Measurements from ENCODE around the gene EPHB1.
"Not testable (repeated sequence)": the region's sequence is repeated elsewhere in the genome, so short reads cannot be mapped to it uniquely, and the experiment has no call there.

EPHB1 gene

DNA sequence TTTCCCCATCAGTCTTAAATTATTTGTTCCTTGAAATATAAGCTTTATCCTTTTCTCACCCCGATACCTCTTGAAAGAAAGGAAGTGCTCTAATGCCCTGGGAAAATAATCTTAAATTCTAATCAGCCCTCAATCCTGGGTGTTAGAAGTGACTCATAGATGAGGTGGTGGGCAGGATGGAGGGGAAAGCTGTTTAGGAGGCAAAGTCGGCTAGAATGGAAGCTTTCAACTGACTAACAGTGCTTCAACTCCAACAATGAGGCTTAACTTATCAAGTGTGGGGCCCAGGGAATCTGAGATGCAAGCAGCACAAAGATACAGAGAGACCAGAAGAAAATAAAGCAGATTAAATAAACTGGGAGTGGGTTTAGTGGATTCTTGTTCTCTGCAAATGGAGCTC lies 175.8 kb downstream of the EPHB1 start:
- no peak for DNase-seq

DNA sequence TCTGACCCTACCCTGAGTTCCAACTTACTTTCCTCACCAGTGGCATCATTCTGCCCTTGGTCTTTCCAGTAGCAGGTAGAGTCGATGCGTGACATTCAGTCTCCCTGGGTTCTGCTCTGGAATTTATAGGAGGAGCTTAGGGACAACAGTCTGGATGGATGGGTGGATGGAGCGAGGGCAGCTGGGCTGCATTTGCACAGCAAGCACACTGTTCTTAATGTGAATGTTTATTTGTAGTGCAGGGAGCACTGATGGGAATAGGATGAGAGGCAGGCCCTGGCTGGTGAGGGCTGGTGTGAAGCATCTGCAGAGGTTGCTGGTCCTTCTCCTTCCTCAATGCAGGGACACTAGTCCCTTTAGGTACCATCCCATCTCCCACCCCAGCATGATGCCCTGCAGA lies 176.2 kb downstream of the EPHB1 start:
- DNase-seq = no peak

- DNase-seq = not testable (repeated sequence)
Measured at GRCh38 chr3:134971907-134972306, 176.8 kb downstream of the EPHB1 start.

DNA sequence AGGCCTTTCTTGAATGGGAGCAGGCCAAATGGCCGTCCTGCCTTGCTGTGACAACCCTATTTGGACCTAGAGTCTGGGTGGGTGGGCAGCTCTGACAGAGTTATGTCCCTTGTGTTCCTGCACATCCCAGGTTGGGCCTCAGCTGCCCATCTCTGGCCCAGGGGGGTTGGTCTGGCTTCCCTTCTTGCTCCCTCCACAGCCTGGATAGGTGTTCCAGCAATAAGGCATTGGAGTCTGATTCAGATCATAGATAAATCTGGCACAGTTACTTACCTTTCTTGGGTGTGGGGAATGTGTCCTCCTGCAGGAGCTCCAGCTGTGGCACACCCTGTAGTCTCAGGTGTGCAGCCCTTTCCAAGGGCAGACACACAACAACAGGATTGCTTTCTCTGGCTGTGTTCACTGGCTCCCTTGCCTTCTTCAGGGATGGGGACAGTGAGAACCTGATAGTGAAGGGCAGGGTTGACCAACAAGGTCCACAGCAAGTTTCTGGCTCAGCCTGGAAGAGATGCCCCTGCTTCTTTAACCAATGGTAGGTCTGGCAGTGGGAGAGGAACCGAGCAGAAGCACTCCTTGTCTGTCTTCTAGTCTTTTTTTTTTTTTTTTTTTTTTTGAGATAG lies 177.9 kb downstream of the EPHB1 start:
- DNase-seq = no peak

DNA sequence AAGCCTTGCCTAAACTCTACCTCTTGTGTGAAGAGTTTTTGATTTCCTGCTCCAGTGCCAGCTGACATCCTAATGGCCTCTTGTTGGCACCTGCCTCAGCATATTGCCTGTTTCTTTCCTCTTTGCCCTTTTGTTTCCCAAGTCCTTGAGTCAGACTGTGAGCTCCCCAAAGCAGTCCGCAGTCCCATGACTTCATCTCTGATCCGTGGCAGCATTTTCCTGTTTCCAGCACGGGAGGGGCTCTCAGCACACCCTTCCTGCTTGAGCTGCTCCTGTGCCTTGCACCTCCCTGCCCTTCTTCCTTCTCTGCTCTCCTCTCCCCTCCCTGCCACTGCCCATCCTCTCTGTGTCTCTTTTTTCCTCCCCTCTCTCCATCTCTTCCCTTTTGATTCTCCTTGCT lies 179.6 kb downstream of the EPHB1 start:
- DNase-seq = peak; percentile 31 to 45

DNA sequence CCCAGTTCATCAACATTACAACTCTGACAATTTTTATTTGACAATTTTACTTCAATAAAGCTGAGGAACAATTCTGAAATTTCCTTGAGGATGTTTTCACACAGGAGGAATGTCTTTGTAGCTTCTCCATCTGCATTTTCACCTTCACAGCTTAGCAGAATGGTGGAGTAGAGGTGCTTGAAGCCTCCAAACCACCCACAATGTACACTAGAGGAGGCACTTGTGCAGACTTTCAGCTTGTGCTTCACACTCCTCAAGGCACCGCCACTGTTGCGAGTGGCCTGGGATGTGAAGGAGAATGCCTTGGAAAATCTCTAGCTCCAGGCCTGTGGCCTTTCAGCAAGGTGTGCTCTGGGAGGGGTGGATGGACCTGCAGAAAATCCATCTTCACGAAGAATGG lies 181.9 kb downstream of the EPHB1 start:
- DNase-seq = no peak

GRCh38 chr3:134978658-134979057 lies 183.6 kb downstream of the EPHB1 start:
- DNase-seq = no peak

GRCh38 chr3:134985864-134986715 lies 191.0 kb downstream of the EPHB1 start:
- no peak for DNase-seq

GRCh38 chr3:134988666-134989065 lies 193.6 kb downstream of the EPHB1 start:
- DNase-seq = no peak

- no peak for DNase-seq
Measured at GRCh38 chr3:134991003-134991402, 195.9 kb downstream of the EPHB1 start.

DNA sequence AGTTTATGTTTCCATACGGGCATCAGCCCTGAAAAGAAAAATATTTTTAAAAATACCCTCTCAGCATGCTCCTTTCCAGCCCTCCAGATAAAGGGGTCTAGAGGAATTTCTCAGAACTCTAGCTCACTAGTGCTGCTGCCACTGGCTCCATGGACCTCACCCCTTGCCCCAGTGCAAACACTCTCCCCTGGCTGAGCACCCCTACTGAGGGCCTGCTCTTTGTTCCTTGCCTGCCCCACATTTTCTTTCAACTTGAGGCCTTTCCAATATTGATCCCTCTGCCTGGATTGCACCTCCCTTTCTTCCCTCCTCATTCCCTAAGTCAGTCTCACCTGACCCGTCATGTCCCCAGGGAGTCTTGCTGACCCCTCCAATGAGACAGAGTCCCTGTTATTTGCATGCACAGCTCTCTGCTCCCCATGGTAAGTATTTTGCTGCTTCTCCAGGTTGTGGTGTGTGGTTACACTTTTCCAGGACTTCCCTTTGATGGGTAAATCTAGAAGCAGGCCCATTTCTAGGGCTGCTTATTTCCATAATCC lies 196.5 kb downstream of the EPHB1 start:
- DNase-seq = no peak

DNA sequence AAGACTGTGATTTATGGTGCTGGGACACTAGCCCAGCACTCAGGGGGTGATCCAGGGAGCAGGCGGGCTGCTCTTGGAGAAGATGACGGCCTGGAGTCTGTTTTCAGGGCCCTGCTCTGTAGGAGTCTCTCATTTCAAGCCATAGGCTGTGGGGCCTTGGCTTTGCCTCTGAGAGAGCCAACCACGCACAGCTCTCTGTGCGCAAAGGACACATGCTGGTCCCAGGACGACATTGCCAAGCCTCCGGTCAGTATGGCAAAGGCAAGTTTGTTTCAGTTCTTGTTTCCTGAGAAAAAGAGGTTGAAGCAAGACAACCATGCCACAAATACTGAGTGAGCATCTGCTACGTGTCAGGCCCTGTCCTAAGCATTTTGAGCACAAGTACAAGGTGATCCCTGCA lies 197.1 kb downstream of the EPHB1 start:
- DNase-seq = no peak

DNA sequence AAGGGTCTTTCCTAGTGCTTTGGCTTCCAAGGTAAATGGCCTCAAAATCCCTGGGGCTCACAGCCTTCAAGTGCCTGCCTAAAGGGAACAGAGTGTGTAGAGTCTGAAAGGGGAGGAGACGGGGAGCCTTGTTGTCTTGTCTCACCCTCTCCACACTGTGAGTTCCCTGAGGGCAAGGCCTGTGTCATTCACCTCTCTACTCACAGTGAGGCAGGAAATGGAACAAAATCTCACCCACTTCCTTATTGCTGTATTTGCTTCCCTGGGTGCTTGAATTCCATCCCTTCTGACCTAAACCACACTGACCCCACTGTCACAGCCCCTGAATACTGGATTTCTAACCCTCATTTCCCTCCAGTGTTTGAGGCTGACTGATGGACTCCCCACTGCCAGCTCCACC lies 197.5 kb downstream of the EPHB1 start:
- DNase-seq = no peak

- no peak for DNase-seq
Measured at GRCh38 chr3:134993011-134993410, 198.0 kb downstream of the EPHB1 start.

DNA sequence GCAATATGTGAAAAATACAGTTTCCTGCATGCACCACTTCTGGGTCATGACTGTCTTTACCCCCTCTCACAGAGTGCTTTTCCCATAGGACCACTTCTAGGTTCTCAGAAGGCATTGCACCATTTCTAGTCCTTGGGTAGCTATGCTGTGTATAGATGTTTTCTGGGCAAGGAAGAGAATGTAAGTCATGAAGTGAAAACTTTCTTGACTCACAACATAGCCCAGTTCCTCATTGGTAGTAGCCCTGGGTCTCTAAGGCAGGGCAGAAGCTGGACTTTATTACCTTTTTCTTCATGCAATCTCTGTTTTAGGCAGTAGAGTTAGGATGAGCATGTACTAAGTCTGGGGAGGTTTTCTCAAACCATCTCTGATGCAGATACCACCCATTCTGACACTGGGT lies 203.1 kb downstream of the EPHB1 start:
- DNase-seq = no peak

DNA sequence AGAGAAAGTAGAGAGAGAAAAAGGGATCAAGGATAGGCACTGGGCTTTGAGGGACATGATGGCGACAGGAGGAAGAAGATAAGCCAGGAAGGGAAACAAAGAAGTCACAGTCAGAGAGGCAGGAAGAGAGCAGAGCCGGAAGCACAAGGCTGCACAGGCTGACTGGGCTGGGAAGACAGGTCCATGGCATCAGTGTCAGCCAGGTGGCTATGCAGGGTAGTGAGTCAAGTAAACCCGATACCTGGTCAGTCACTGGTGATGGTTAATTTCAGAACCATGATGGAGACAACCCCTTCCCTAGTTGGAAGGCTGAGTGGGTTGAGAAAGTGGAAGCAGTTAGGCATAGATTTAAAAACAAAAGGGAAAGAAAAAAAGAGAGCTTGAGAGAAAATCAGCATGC lies 203.8 kb downstream of the EPHB1 start:
- no peak for DNase-seq

- no peak for DNase-seq
Measured at GRCh38 chr3:135000465-135000864, 205.4 kb downstream of the EPHB1 start.

DNA sequence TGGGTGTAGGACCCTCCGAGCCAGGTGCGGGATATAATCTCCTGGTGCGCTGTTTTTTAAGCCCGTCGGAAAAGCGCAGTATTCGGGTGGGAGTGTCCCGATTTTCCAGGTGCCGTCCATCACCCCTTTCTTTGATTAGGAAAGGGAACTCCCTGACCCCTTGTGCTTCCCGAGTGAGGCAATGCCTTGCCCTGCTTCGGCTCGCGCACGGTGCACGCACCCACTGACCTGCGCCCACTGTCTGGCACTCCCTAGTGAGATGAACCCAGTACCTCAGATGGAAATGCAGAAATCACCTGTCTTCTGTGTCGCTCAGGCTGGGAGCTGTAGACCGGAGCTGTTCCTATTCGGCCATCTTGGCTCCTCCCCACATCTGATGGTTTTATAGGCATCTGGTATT lies 210.6 kb downstream of the EPHB1 start:
- not testable (repeated sequence) for DNase-seq

GRCh38 chr3:135007607-135008006 lies 212.5 kb downstream of the EPHB1 start:
- DNase-seq = no peak

DNA sequence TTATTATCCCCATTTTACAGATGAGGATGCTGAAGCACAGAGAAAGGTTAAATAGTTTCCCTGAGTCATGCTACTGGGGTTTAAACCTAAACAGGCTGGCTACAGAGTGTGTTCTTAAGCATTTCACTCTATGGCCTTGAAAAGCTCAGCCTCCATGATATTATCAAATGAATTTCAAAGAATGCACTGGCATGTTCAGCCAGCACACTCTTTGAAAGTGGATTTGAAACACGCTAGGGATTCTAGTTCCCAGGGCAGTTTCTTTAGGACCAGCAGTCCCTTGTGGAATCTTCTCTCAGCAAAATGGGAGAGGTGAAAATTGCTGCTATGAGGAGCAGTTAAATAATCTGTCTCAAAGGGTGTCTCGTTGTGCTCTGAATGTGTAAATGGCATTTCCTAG lies 213.3 kb downstream of the EPHB1 start:
- DNase-seq = no peak

DNA sequence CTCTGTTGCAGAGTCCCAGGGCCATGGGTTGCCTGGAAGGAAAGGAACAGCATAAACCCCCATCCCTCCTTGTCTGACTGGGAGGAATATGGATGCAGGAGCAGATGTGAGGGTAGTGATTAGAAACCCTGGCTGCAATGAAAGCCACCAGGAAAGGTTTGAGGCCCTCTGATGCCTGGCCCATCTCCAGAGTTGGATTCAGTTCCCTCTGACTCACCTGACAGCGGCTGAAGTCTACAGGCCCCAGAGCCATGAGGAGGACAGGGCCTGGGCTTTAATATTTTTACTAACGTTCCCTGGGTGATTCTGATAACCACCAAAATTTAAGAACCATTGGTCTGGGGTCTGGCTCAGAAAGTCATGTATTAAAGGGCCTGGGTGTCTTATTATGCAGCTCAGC lies 214.0 kb downstream of the EPHB1 start:
- DNase-seq = no peak

- DNase-seq = no peak
Measured at GRCh38 chr3:135012101-135012500, 217.0 kb downstream of the EPHB1 start.

DNA sequence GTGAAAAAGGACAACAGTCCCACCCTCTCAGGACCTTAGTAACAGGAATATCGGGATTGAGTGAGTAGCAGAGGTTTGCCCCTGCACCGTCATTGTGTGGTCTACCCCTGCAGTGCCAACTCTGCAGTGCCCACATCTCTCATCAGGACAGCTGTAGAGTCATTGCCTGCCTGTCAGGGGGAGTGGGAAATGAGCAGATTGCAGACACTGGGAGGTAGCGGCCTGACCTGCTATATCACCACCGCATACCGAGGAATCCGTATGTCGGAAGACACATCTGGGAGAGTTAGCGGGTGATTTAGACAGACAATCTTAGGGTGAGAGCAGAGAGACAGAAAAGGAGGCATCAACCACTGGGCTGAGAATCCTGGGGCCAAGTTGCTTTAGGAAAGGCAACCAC lies 218.1 kb downstream of the EPHB1 start:
- DNase-seq = no peak

DNA sequence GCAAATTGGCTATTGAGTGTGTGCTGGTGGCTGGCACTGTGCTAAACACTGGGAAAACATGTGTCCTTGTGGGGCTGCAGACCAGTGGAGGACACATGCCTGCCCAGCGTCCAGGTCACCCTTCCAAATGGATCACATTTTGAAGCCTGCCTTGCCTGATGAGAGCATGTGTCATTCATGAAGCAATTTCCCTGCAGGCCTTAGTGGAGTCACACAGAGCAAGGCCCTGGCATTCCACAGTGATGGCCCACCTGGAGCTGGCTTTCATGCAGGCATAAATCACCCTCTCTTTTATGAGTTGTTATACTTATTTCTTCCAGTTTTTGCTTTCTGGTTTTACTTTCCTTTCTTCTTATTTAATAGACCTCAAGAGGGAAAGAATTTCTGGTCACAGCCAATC lies 219.5 kb downstream of the EPHB1 start:
- no peak for DNase-seq
